NCI-H774 (cell line): Measurements from ENCODE around the gene LIMCH1.

Source experiments
- DNase-seq: peaks from one replicate; lab custom pipeline; 2025; lab: John Stamatoyannopoulos, UW

The LIMCH1 gene

GRCh38 chr4:41532336-41532735, 5.6 kb upstream of the LIMCH1 start:
- no peak for DNase-seq

DNA sequence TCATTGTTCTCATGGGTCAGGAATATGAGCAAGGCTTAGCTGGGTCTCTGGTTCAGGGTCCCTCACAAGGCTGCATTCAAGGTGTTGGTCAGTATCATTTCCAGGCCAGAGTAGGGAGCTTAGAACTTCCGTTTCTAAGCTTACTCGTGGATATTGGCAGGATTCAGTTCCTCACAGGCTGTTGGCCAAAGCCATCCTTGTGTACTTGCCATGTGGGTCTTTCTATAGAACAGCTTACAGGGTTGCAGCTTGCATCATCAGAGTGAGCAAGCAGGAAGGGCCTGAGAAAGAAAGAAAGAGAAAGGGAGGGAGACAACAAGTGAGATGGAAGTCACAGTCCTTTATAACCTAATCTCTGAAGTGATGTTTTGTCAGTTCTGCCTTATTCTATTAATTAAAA, 5.1 kb upstream of the LIMCH1 start:
- no peak for DNase-seq

- no peak for DNase-seq
Observed at GRCh38 chr4:41533680-41534079, 4.3 kb upstream of the LIMCH1 start.

GRCh38 chr4:41534404-41534803, 3.6 kb upstream of the LIMCH1 start:
- DNase-seq, result no peak

DNA sequence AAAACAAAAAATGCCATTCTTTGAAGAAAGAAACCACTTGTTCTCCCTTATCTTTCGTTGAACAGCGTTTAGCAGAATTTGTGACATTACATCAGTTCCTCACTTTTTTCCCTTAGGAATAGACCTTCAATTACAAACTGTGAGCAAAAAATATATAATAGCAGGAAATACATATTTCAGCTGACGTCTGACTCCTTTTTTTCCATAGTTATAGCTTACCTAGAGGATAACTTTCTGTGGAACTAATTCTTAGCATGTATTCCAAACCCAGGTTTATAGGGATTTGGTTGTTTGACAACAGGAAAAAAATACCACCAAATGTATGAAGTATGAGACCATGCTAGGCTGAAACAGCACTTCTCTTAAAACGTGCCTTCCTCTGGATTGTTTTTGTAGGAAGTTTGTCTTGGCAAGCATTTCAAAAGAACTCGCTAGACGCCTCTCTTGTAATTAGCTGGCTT, 2.0 kb upstream of the LIMCH1 start:
- no peak for DNase-seq

- DNase-seq, result no peak
Observed at GRCh38 chr4:41537292-41537890, 566 bp upstream of the LIMCH1 start.

- no peak for DNase-seq
Observed at GRCh38 chr4:41538887-41539498, 1.0 kb downstream of the LIMCH1 start.

GRCh38 chr4:41539711-41540110, 1.8 kb downstream of the LIMCH1 start:
- no peak for DNase-seq

DNA sequence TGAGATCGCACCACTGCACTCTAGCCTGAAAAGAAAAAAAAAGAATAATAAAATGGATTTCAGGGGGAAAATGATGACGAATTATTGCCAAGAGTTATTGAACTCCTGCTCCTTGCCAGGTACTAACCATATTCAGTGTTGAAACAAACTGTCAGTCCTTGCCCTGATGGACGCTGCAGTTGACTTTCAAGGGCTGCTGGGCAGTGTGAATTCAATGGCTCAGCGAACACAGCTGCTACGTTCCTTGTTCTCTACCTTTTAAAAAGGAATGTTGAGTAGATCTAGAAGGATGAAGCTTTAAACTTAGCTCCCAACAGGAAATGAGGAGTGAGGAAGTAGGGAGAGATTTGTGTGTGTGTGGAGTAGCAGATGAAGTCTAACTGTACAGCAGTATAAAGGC, 2.7 kb downstream of the LIMCH1 start:
- no peak for DNase-seq

DNA sequence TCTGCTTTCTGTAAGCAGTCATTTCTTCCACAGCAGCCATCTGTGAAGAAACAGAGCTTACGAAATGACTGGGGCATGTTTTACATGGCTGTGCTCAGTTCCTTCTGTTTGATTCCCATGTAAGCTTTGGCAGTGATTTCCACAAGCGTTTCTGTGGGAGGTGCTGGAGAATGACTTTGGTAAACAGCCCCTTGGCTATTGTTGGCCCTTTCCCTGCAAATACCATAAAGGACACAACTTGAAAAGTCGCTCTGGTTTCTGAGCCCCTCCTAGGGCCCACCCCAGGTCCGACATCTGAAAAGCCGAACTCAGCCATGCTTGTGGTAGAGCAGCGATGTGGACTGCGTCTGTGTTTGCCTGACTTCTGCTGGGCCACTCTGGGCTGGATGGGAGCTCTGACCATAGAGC, 3.7 kb downstream of the LIMCH1 start:
- DNase-seq, result no peak

DNA sequence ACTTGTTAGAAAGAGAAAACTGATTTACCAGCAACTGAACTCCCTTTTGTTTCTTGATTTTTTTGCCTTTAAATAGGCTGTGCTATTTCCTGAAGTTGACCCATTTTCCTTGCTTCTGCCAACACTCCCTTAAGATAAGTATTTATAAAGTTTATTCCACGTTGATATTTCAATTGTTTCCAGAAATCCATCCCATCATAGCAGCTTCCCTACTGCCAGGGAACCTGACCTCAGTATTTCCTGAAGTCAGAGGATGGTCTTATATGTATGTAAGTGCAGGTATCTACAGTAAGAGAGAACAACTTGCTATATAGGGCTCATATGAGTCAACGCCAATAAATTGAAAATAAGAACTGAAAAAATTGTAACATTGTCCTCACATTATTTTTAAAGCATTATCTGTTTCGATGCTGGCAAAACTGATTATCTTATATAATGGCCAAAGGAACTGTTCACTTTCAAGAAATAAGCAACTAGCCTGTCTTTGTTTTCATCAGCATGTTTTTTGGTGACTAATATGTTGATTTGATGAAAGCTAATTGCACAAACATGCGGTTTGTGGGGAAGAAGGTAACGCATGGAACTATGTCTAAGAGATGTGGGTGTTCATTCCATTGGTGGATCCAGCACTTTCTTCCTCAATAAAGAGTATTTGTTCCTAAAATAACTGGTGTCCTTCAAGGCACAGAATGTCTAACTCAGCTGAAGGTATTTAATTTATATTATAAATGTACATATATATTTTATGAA, 4.7 kb downstream of the LIMCH1 start:
- DNase-seq, result no peak

GRCh38 chr4:41545238-41545637, 7.3 kb downstream of the LIMCH1 start:
- no peak for DNase-seq

- DNase-seq, result no peak
Observed at GRCh38 chr4:41546638-41547037, 8.7 kb downstream of the LIMCH1 start.

- no peak for DNase-seq
Observed at GRCh38 chr4:41548305-41548880, 10.4 kb downstream of the LIMCH1 start.

- no peak for DNase-seq
Observed at GRCh38 chr4:41549478-41549877, 11.5 kb downstream of the LIMCH1 start.

DNA sequence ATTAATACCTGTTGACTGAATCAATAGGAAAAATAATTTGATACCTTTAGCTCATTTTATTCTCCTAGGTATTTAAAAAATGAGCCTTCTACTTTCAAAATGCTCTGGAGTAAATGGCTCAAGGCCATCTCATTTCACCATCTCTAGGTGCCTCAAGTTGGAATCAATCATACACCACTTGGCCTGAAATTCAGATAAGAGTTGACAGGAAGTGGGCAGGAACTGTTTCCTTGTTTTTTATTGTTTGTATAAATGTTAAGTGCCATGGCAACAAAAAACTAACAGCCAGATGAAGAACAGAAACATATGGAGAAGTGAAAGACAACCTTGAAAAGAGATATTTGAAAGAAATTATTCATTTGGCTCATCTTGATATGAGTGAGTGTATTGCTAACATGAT, 12.4 kb downstream of the LIMCH1 start:
- DNase-seq, result no peak

DNA sequence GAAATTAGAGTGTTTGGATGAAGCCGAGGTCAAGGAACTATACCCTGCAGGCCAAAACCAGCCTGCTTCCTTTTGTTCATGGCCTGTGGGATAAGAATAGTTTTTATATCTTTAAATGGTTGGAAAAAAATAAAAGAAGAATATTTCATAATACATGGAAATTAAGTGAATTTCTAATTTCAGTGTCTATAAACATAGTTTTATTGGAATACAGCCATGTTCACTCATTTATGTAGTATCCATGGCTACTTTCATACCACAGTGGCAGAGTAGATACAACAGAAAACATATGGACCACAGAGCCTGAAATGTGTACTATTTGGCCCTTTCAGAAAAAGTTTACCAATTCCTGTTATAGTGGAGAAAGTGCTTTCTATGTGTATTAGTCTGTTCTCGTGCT, 13.6 kb downstream of the LIMCH1 start:
- no peak for DNase-seq

GRCh38 chr4:41554905-41555304, 16.9 kb downstream of the LIMCH1 start:
- DNase-seq, result no peak

DNA sequence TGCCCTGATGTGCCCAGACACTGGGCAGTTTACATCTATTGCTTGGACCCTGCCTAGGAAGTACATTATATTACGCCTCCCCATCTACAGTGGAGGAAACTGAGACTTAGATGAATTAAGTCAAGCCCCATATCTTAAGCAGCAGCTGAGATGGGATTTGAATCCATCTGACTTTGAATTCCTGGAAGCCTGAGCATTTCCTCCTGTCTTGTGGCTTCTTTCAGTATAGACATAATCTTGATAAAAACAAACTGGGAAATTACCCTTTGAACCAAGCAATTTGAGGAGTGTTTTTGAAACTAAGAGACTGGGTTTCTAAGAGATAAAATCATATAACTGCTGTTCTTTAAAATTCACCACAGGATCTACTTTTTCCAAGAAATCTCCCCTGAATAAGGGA, 18.6 kb downstream of the LIMCH1 start:
- no peak for DNase-seq

DNA sequence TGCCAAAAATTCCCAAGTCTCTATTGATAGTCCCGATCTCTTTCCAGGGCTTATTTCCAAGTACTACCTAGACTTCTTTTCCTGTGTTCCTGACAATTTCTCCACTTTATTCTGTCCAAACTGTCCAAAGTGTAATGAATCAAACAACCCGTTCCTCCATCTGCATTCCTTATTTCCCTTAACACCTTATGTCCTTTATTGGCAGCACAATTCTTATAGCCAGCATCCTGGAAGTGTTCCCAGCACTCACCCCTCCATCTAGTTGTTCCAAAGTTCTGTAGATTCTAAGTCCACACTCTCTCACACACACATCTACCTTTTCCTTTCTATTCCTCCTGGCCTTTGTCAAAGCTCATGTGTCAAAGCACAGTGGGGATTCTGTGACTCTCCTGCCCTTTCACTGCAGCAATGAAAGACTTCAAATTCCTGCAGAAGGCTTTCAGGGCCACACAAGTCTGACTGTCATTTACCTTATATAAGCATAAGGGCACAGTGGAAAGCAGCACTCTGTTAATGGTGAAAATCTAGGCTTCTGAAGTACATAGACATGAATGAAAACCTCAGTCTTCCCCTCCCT, 22.1 kb downstream of the LIMCH1 start:
- no peak for DNase-seq

DNA sequence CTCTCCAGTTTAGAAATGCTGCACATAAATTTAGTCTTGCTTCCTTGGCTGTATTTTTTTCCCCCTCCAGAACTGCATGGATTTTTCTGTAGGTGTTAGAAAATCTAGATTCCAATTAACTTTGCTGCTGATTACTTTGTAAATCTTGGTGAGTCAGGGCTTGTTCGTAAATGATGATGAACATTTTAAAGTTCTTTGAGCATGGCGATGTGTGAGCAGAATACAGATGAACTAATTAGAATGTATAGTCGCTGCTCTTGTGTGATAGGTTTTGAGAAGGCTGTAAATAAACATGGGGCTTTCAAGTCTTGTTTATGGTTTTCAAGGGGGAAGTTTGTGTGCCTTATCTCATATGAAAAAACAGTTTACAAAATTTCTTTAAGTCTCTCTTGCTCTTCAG, 23.3 kb downstream of the LIMCH1 start:
- DNase-seq, result no peak

GRCh38 chr4:41567186-41567585, 29.2 kb downstream of the LIMCH1 start:
- DNase-seq, result no peak

DNA sequence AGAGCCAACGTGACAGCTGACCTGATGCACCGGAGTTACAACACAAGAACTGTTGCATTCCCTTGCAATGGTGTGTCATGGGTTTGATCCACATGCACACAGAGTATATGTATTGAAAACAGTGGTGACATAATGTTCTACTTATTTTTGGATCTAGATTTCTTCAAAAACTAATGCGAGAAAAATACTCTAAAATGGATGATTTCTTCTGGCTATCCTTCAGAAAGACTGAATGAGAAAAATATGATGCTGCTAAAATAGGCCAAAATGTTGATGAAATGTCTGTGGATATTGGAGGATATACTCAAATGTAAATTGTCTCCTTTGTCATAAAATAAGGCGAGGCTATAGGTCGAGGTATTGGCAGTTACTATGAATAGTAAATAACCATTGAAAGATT, 30.4 kb downstream of the LIMCH1 start:
- no peak for DNase-seq
